HepG2 (cell line): ENCODE measurements around the gene MSI2. TPM values are rescaled to one million over a fixed set of nuclear protein-coding genes. Genes with fewer than 3 reads are reported as not detected.

Experiments
- ATAC-seq: fragments of 200-7000 bp; cut with Tn5 transposase; 3 replicates; pipeline ENCODE4 v1.9.1; 2020; ENCODE audit warnings: mild to moderate bottlenecking, moderate library complexity
- BruUV-seq: library from RNA; stranded (reverse); fragments of 400-500 nt; replicated peaks from 2 replicates; lab custom pipeline; 2021; lab: Mats Ljungman, UMichigan
- CTCF ChIA-PET: fragments of 300-600 bp; formaldehyde crosslinking; extraction: SDS; loops from one replicate; lab custom pipeline; 2021; ENCODE audit warnings: low total read pairs, inconsistent platforms, low intra/inter-chr PET ratio; lab: Yijun Ruan, JAX
- POLR2A ChIA-PET: fragments of 350-600 bp; sonication (Branson Sonifier 250); formaldehyde crosslinking; loops from one replicate; lab custom pipeline; 2020; ENCODE audit warnings: antibody characterized with exemption, inconsistent platforms; lab: Yijun Ruan, JAX
- DNase-seq: peaks from one replicate; pipeline ENCODE4 v3.0.0-alpha.2; 2015; ENCODE audit warnings: low spot score
- FAIRE-seq: peaks from 3 replicates; lab custom pipeline; 2011; peaks lifted over from hg19 to GRCh38; lab: Jason Lieb, UNC
- H2AFZ ChIP-seq: one replicate; pipeline ENCODE4 v1.6.1; 2011; ENCODE audit warnings: low read length, inconsistent platforms
- H3K27ac ChIP-seq: fragments of 300-600 bp; 3 replicates; pipeline ENCODE4 v1.8.0; 2011; ENCODE audit warnings: mixed run types, mild to moderate bottlenecking, mixed read lengths, low read length, inconsistent platforms; ENCODE audit not compliant: insufficient read depth; ENCODE audit errors: extremely low read length
- H3K27me3 ChIP-seq, 2 experiments: fragments of 200-600 bp in 1 of 2; 2 replicates in 1 of 2; 3 replicates in 1 of 2; pipeline versions ENCODE4 v1.6.0 to v1.8.0; 2011; ENCODE audit warnings: low read length in 2 of 2, mild to moderate bottlenecking in 2 of 2, moderate library complexity in 2 of 2, inconsistent platforms in 1 of 2; ENCODE audit not compliant: insufficient read depth in 2 of 2, control insufficient read depth in 1 of 2
- H3K36me3 ChIP-seq, 2 experiments: fragments of 200-600 bp in 1 of 2; replicated peaks in 1 of 2; 2 replicates in 1 of 2; 3 replicates in 1 of 2; pipeline versions ENCODE4 v1.5.1 to v1.8.0; 2011; ENCODE audit warnings: low read length in 2 of 2, inconsistent platforms in 1 of 2; ENCODE audit not compliant: insufficient read depth in 2 of 2, control insufficient read depth in 1 of 2
- H3K4me1 ChIP-seq: 2 replicates; pipeline ENCODE4 v1.5.1; 2012; ENCODE audit warnings: low read length, inconsistent platforms; ENCODE audit not compliant: insufficient read depth
- H3K4me2 ChIP-seq: 2 replicates; pipeline ENCODE4 v1.6.0; 2011; ENCODE audit warnings: low read depth, low read length, inconsistent platforms
- H3K4me3 ChIP-seq, 3 experiments: fragments of 200-600 bp in 1 of 3; sonication (generic), shearing (Covaris generic) in 1 of 3; replicated peaks in 1 of 3; 2 replicates each; pipeline ENCODE4 v1.5.1; 2011 to 2016; ENCODE audit warnings: low read length in 3 of 3, inconsistent platforms in 2 of 3, low read depth in 2 of 3, mild to moderate bottlenecking in 2 of 3, control low read depth in 1 of 3, mixed read lengths in 1 of 3; ENCODE audit not compliant: insufficient read depth in 1 of 3
- H3K79me2 ChIP-seq: one replicate; pipeline ENCODE4 v1.6.1; 2011; ENCODE audit warnings: low read length, inconsistent platforms; ENCODE audit not compliant: insufficient read depth
- H3K9ac ChIP-seq: 2 replicates; pipeline ENCODE4 v1.6.0; 2011; ENCODE audit warnings: mild to moderate bottlenecking, low read depth, low read length, inconsistent platforms; ENCODE audit not compliant: insufficient read depth
- H3K9me3 ChIP-seq: 2 replicates; pipeline ENCODE4 v1.5.1; 2012; ENCODE audit warnings: mild to moderate bottlenecking, low read length
- H4K20me1 ChIP-seq: 2 replicates; pipeline ENCODE4 v1.6.0; 2011; ENCODE audit warnings: inconsistent platforms, mild to moderate bottlenecking, low read length, moderate library complexity; ENCODE audit not compliant: insufficient read depth
- DDIT3 ChIP-seq: sonication (generic); formaldehyde crosslinking; IDR thresholded peaks from 2 replicates; pipeline ENCODE4 v1.4.0; 2020; ENCODE audit warnings: mild to moderate bottlenecking, missing genetic modification reagents
- FOXK2 ChIP-seq: fragments of 450-650 bp; IDR thresholded peaks from 2 replicates; pipeline ENCODE4 v1.6.1; 2016
- RBM22 ChIP-seq: fragments of 200-400 bp; formaldehyde crosslinking; optimal IDR thresholded peaks from 2 replicates; pipeline ENCODE3; 2017; ENCODE audit warnings: mild to moderate bottlenecking, low read length, moderate library complexity
- REL ChIP-seq: sonication (generic); formaldehyde crosslinking; conservative IDR thresholded peaks from 2 replicates; pipeline ENCODE4 v1.8.0; 2022; ENCODE audit warnings: mild to moderate bottlenecking, missing genetic modification reagents, moderate library complexity
- ZNF274 ChIP-seq: sonication (generic); formaldehyde crosslinking; IDR thresholded peaks from 2 replicates; pipeline ENCODE4 v1.5.1; 2020; ENCODE audit warnings: mild to moderate bottlenecking, missing genetic modification reagents
- ZNF30 ChIP-seq: sonication (generic); formaldehyde crosslinking; IDR thresholded peaks from 2 replicates; pipeline ENCODE4 v1.5.0; 2020; ENCODE audit warnings: mild to moderate bottlenecking, missing genetic modification reagents
- ZNF891 ChIP-seq: sonication (generic); formaldehyde crosslinking; IDR thresholded peaks from 2 replicates; pipeline ENCODE4 v1.5.0; 2020; ENCODE audit warnings: mild to moderate bottlenecking, missing genetic modification reagents
- WGBS: methylation state at CpG from one replicate; pipeline ENCODE4 v1.1.6; 2017; ENCODE audit warnings: low lambda C conversion rate; 5-methylcytosine and 5-hydroxymethylcytosine counted together
- in situ Hi-C: cut with HindIII; loops from 2 replicates; pipeline ENCODE4 v1.10.0; 2017; ENCODE audit warnings: low pct_unique_long_range_greater_than_20kb; ENCODE audit not compliant: extremely low pct_ligation_motif_present
- intact Hi-C: fragments of 100-400 bp; cut with micrococcal nuclease; formaldehyde crosslinking; loops from one replicate; pipeline ENCODE4 v1.10.0; 2022; ENCODE audit not compliant: unreplicated experiment
- polyA plus RNA-seq, 8 experiments: library from polyadenylated mRNA; depleted of rRNA in 3 of 8; stranded (reverse) in 7 of 8; unstranded in 1 of 8; fragments of >200 nt; fragmentation: Illumina TruSeq in 4 of 8; extraction: Trizol in 4 of 8; gene quantifications; 2 replicates each; pipeline versions ENCODE4 v1.2.1 to v1.2.3, GENCODE V29; 2011 to 2016; ENCODE audit warnings: low read depth in 4 of 8, missing spikeins in 1 of 8, mixed read lengths in 1 of 8; ENCODE audit not compliant: insufficient read depth in 1 of 8
- total RNA-seq, 5 experiments: library from RNA; depleted of rRNA; stranded (reverse); fragments of >200 nt; fragmentation: Illumina TruSeq; extraction: Trizol; gene quantifications; 2 replicates each; pipeline ENCODE4 v1.2.3, GENCODE V29; 2016; ENCODE audit warnings: low read depth in 1 of 5
- TF ChIP-seq, protein P1 (sequence below): fragments of 450-650 bp; IDR thresholded peaks from 2 replicates; pipeline ENCODE4 v1.6.1; 2017; ENCODE audit warnings: mild to moderate bottlenecking

The MSI2 gene
- total and polyA plus RNA-seq, 2 of the 13 experiments (the other 11 are each of a cell fraction or from before 2014, with no cell fraction given), result 77.5 to 78.4 TPM

- in situ Hi-C loops, result no loop called here
- H4K20me1 ChIP-seq, result peaks cover 6% of the 10 kb centered on the region; the same call in 1 of the 2 replicates
- no peaks in the 10 kb centered on the region for H3K27me3 ChIP-seq
- POLR2A ChIA-PET, result no interaction called here
- CTCF ChIA-PET, result no interaction called here
- BruUV-seq, result no TSS peak
- H2AFZ ChIP-seq, result no peak overlapping the region
- ATAC-seq, result no peak
- H3K9me3 ChIP-seq, result no peaks in the 10 kb centered on the region
- WGBS, result 90% methylated on average over 4 of the region's 6 CpGs
- peaks cover 42 to 71% of the 10 kb centered on the region in 2 experiments for H3K36me3 ChIP-seq
- no peaks in the 10 kb centered on the region for H3K4me1 ChIP-seq
- no peak for TF ChIP-seq DDIT3 (CRISPR knock-in tag)
- TF ChIP-seq ZNF30 (CRISPR knock-in tag), result no peak
- TF ChIP-seq, protein P1, sequence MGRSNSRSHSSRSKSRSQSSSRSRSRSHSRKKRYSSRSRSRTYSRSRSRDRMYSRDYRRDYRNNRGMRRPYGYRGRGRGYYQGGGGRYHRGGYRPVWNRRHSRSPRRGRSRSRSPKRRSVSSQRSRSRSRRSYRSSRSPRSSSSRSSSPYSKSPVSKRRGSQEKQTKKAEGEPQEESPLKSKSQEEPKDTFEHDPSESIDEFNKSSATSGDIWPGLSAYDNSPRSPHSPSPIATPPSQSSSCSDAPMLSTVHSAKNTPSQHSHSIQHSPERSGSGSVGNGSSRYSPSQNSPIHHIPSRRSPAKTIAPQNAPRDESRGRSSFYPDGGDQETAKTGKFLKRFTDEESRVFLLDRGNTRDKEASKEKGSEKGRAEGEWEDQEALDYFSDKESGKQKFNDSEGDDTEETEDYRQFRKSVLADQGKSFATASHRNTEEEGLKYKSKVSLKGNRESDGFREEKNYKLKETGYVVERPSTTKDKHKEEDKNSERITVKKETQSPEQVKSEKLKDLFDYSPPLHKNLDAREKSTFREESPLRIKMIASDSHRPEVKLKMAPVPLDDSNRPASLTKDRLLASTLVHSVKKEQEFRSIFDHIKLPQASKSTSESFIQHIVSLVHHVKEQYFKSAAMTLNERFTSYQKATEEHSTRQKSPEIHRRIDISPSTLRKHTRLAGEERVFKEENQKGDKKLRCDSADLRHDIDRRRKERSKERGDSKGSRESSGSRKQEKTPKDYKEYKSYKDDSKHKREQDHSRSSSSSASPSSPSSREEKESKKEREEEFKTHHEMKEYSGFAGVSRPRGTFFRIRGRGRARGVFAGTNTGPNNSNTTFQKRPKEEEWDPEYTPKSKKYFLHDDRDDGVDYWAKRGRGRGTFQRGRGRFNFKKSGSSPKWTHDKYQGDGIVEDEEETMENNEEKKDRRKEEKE, result no peak
- TF ChIP-seq RBM22, result peak; percentile 44
- no peaks in the 10 kb centered on the region for H3K79me2 ChIP-seq
- no peak overlapping the region for H3K4me2 ChIP-seq
- no peak for FAIRE-seq
- H3K4me3 ChIP-seq, result no peak overlapping the region
- no peak overlapping the region for H3K9ac ChIP-seq
- intact Hi-C loops, result no loop called here
- H3K27ac ChIP-seq, result no peak overlapping the region
- no peak for DNase-seq
These were observed 381.3 kb downstream of the MSI2 start for GRCh38 chr17:57637666-57638010.

GRCh38 chr17:57638284-57638683, 382.0 kb downstream of the MSI2 start:
- no peaks in the 10 kb centered on the region for H3K27me3 ChIP-seq
- peaks cover 40 to 70% of the 10 kb centered on the region in 2 experiments for H3K36me3 ChIP-seq
- no TSS peak for BruUV-seq
- H2AFZ ChIP-seq, result no peak overlapping the region
- intact Hi-C loops (no loop called here), in situ Hi-C loops (no loop called here)
- FAIRE-seq, result no peak
- no peaks in the 10 kb centered on the region for H3K79me2 ChIP-seq
- ChIA-PET POLR2A (no interaction called here), CTCF (no interaction called here)
- H3K27ac ChIP-seq, result no peak overlapping the region
- H4K20me1 ChIP-seq, result peaks cover 6% of the 10 kb centered on the region; the same call in 1 of the 2 replicates
- WGBS, result 91% methylated on average over 8 of the region's 8 CpGs
- DNase-seq, result no peak
- ATAC-seq, result no peak
- H3K9me3 ChIP-seq, result no peaks in the 10 kb centered on the region
- TF ChIP-seq REL (CRISPR knock-in tag) (no peak), ZNF891 (CRISPR knock-in tag) (0 out of 2 replicates have a peak, but pooled peaks have one; percentile 25), FOXK2 (no peak), ZNF274 (CRISPR knock-in tag) (no peak)
- no peak overlapping the region for H3K4me2 ChIP-seq
- H3K4me3 ChIP-seq, result no peak overlapping the region
- H3K4me1 ChIP-seq, result no peaks in the 10 kb centered on the region
- H3K9ac ChIP-seq, result no peak overlapping the region
